Measurements from ENCODE around the gene NEGR1. TPM values are rescaled to one million over a fixed set of nuclear protein-coding genes. Genes with fewer than 3 reads are reported as not detected.

The NEGR1 gene
- total and polyA plus RNA-seq, 8 donors: 1.2 to 35.4 (median 7.7) TPM

DNA sequence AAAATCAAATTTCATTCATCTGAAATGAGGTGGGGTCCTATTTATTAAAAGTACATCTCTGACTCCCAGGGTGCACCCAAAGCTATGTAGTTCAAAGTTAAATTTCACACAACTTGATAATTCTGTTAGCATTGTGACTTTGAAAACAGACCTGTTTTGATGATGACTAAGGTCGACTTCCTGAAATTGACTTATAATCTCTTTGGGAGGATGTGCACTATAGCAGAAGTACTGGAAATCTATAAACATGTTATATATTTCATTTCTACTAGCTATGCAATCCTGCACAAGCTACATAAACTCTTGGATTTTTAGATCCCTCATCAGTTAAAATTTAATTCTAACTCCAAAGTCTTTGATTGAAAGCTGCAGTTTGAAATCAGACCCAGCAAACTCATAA is 507.6 kb downstream of the NEGR1 start:
- peaks cover 0 to 7% (median 2%) of the 10 kb centered on the region in 4 donors for H3K36me3 ChIP-seq
- intact Hi-C loops (cut with DNase I; ENCODE audit: low total_unique reads): no loop called here
- no peaks in the 10 kb centered on the region for H3K4me1 ChIP-seq
- no peaks in the 10 kb centered on the region for H3K9me3 ChIP-seq
- H3K27me3 ChIP-seq: no peaks in the 10 kb centered on the region
- H3K4me3 ChIP-seq: no peak overlapping the region
- no peak for DNase-seq
- 23 to 65% (median 52%) methylated on average over 1 of the region's 1 CpG for WGBS, 5 donors
- no peak overlapping the region for H3K27ac ChIP-seq
- TF ChIP-seq POLR2AphosphoS5 (IDR thresholded peaks at IDR 0.05) (no peak), POLR2A (IDR thresholded peaks at IDR 0.05) (no peak), EP300 (IDR thresholded peaks at IDR 0.05) (no peak)
- TF ChIP-seq, protein P1, sequence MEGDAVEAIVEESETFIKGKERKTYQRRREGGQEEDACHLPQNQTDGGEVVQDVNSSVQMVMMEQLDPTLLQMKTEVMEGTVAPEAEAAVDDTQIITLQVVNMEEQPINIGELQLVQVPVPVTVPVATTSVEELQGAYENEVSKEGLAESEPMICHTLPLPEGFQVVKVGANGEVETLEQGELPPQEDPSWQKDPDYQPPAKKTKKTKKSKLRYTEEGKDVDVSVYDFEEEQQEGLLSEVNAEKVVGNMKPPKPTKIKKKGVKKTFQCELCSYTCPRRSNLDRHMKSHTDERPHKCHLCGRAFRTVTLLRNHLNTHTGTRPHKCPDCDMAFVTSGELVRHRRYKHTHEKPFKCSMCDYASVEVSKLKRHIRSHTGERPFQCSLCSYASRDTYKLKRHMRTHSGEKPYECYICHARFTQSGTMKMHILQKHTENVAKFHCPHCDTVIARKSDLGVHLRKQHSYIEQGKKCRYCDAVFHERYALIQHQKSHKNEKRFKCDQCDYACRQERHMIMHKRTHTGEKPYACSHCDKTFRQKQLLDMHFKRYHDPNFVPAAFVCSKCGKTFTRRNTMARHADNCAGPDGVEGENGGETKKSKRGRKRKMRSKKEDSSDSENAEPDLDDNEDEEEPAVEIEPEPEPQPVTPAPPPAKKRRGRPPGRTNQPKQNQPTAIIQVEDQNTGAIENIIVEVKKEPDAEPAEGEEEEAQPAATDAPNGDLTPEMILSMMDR (IDR thresholded peaks at IDR 0.05): no peak

DNA sequence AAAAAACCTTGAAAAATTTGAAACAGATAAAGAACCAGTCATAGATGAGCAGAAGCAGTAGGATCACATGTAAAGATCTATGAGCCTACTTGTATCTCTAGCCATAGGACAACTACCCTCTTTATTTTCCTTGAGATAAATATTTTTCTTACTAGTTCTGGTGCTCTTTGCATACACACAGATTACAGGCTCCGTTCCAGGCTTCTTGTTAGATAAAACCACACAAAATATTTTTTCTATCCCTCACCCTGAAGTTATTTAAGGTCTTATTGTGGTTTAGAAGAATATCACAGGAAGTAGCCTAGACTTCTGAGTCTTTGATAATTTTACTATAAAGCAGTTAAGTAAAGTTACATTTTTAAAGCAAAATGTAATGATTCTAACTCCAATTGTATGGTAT is 512.2 kb downstream of the NEGR1 start:
- DNase-seq: no peak
- intact Hi-C loops (cut with DNase I; ENCODE audit: low total_unique reads): no loop called here
- peaks cover 0 to 1% (median 0%) of the 10 kb centered on the region in 4 donors for H3K36me3 ChIP-seq
- 41 to 56% (median 52%) methylated on average over 1 of the region's 1 CpG for WGBS, 5 donors
- TF ChIP-seq POLR2AphosphoS5 (IDR thresholded peaks at IDR 0.05): no peak
- TF ChIP-seq, protein P1 (IDR thresholded peaks at IDR 0.05): no peak
- TF ChIP-seq EP300 (IDR thresholded peaks at IDR 0.05): no peak
- TF ChIP-seq POLR2A (IDR thresholded peaks at IDR 0.05): no peak
- H3K27ac ChIP-seq: no peak overlapping the region
- no peaks in the 10 kb centered on the region for H3K4me1 ChIP-seq
- H3K4me3 ChIP-seq: no peak overlapping the region
- H3K27me3 ChIP-seq: no peaks in the 10 kb centered on the region
- H3K9me3 ChIP-seq: peaks cover 0 to 7% (median 0%) of the 10 kb centered on the region in 4 donors

DNA sequence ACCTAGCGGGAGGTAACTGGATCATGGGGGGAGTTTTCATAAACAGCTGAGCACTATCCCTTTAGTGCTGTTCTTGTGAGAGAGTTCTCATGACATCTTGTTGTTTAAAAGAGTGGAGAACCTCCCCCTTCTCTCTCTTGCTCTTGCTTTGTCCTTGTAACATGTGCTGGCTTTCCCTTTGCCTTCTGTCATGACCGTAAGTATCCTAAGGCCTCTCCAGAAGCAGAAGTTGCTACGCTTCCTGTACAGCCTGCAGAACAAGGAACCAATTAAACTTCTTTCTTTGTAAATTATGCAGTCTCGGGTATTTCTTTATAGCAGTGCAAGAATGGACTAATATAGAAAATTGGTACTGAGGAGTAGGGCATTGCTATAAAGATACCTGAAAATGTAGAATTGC is 515.6 kb downstream of the NEGR1 start:
- H3K4me3 ChIP-seq: no peak overlapping the region
- TF ChIP-seq, protein P1 (IDR thresholded peaks at IDR 0.05): no peak
- TF ChIP-seq EP300 (IDR thresholded peaks at IDR 0.05): no peak
- no peak for TF ChIP-seq POLR2A (IDR thresholded peaks at IDR 0.05)
- no peak for TF ChIP-seq POLR2AphosphoS5 (IDR thresholded peaks at IDR 0.05)
- WGBS, 5 donors: 85 to 98% (median 90%) methylated on average over 4 of the region's 4 CpGs

DNA sequence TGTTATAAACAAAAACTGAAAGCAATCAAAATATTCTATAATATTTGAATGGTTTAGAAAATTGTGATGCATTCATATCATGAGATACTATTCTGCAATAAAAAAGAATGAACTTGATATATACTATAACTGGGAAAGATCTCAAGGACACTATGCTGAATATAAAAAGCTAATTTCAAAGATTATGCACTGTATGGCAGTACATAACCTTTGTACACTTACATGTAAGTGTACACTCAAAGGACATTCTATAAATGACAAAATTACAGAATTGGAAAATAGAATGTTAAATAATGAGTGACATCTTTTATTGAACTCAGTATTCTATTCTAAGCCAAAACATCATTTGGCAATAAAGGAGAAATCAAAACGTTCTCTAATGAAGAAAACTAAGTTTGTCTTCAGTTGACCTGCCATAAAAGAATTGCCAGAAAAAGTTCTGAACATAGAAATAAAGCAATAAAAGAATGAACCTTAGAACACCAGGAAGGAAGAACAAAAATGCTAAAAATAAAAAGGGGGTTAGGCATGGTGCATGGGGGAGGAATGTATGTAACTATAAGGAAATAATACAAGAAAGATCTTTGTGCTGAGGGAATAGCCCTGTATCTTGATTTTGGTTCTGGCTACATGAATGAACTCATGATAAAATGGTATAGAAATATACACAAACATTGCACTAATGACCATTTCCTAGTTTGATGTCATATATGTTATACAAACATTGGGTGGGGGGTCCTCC is 519.7 kb downstream of the NEGR1 start:
- no peak overlapping the region for H3K27ac ChIP-seq
- no peaks in the 10 kb centered on the region for H3K4me1 ChIP-seq
- TF ChIP-seq, protein P1 (IDR thresholded peaks at IDR 0.05): no peak
- peaks cover 0 to 5% (median 0%) of the 10 kb centered on the region in 4 donors for H3K9me3 ChIP-seq
- intact Hi-C loops (cut with DNase I; ENCODE audit: low total_unique reads): no loop called here
- no peaks in the 10 kb centered on the region for H3K27me3 ChIP-seq
- no peaks in the 10 kb centered on the region for H3K36me3 ChIP-seq
- H3K4me3 ChIP-seq: no peak overlapping the region
- WGBS, 5 donors: 47 to 79% (median 61%) methylated on average over 1 of the region's 1 CpG
- DNase-seq: no peak

More for the DNA sequence above, 515.6 kb downstream of the NEGR1 start:
- Histone ChIP-seq H3K27me3 (no peaks in the 10 kb centered on the region), H3K27ac (no peak overlapping the region), H3K4me1 (no peaks in the 10 kb centered on the region), H3K9me3 (peaks cover 0 to 7% (median 0%) of the 10 kb centered on the region in 4 donors), H3K36me3 (no peaks in the 10 kb centered on the region)
- intact Hi-C loops (cut with DNase I; ENCODE audit: low total_unique reads): no loop called here
- DNase-seq: no peak

Measured in stomach (tissue), 9 donors.